ENCODE measurements around the gene ZNF644. TPM values are rescaled to one million over a fixed set of nuclear protein-coding genes. Genes with fewer than 3 reads are reported as not detected.
"Not testable (repeated sequence)": the region's sequence is repeated elsewhere in the genome, so short reads cannot be mapped to it uniquely, and the experiment has no call there.

The ZNF644 gene
- total RNA-seq, 3 donors from 2014 or later: 58.7 to 161 (median 104) TPM

DNA sequence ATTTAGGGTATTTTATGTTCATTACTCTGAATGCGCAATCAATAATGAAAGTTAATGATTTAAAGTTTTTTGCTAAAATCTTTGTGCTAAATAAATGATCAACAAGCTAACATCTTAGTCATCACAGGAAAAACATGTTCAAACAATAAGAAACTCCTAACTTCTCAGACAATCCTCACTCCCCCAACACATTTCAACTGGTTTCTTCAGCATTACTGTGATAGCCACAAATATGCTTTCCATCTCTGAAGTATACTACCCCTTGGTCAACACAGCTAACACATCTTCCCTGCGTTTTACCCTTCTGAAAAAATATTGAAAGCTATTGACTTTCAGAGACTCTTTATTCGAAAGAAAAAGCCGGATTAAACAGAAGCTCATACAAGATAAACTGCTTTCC lies 85.8 kb downstream of the ZNF644 start:
- Histone ChIP-seq H3K4me3 (no peak overlapping the region), H3K36me3 (no peaks in the 10 kb centered on the region), H3K27me3 (no peaks in the 10 kb centered on the region), H3K4me1 (peaks cover 0 to 5% of the 10 kb centered on the region in 2 donors), H3K27ac (no peak overlapping the region), H3K9me3 (no peaks in the 10 kb centered on the region)
- no peak for TF ChIP-seq POLR2A (IDR thresholded peaks at IDR 0.05)
- TF ChIP-seq POLR2AphosphoS5 (IDR thresholded peaks at IDR 0.05): no peak
- TF ChIP-seq, protein P1, sequence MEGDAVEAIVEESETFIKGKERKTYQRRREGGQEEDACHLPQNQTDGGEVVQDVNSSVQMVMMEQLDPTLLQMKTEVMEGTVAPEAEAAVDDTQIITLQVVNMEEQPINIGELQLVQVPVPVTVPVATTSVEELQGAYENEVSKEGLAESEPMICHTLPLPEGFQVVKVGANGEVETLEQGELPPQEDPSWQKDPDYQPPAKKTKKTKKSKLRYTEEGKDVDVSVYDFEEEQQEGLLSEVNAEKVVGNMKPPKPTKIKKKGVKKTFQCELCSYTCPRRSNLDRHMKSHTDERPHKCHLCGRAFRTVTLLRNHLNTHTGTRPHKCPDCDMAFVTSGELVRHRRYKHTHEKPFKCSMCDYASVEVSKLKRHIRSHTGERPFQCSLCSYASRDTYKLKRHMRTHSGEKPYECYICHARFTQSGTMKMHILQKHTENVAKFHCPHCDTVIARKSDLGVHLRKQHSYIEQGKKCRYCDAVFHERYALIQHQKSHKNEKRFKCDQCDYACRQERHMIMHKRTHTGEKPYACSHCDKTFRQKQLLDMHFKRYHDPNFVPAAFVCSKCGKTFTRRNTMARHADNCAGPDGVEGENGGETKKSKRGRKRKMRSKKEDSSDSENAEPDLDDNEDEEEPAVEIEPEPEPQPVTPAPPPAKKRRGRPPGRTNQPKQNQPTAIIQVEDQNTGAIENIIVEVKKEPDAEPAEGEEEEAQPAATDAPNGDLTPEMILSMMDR (IDR thresholded peaks at IDR 0.05): no peak
- intact Hi-C loops (cut with DNase I; ENCODE audit: low total_unique reads): no loop called here
- DNase-seq (ENCODE audit: low spot score in 2 of 2): no peak

DNA sequence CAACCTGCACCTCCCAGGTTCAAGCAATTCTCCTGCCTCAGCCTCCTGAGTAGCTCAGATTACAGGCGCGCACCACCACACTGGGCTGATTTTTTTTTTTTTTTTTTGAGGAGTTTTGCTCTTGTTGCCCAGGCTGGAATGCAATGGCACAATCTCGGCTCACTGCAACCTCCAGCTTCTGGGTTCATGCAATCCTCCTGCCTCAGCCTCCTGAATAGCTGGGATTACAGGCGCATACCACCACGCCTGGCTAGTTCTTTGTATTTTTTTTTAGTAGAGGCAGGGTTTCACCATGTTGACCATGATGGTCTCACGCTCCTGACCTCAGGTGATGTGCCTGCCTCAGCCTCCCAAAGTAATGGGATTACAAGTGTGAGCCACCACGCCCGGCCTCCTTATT lies 93.6 kb downstream of the ZNF644 start:
- H3K27ac ChIP-seq; H3K4me3 ChIP-seq; DNase-seq (ENCODE audit: low spot score in 2 of 2); H3K9me3 ChIP-seq; intact Hi-C loops (cut with DNase I; ENCODE audit: low total_unique reads); H3K36me3 ChIP-seq; H3K27me3 ChIP-seq: not testable (repeated sequence)
- H3K4me1 ChIP-seq: peaks cover 0 to 11% of the 10 kb centered on the region in 2 donors

DNA sequence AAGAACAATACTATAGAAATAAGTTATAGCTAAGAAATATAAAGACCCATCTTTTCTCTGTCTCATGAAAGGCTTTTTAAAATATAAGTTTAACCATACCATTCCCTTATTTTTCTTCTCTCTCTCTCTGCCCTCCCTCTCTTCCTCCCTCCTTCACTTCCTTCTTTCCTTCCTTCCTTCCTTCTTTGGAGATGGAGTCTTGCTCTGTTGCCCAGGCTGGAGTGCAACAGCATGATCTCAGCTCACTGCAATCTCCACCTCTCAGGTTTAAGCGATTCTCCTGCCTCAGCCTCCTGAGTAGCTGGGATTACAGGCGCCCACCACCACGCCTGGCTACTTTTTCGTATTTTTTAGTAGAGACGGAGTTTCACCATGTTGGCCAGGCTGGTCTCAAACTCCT lies 94.2 kb downstream of the ZNF644 start:
- H3K27ac ChIP-seq; H3K27me3 ChIP-seq; DNase-seq (ENCODE audit: low spot score in 2 of 2); H3K9me3 ChIP-seq; H3K36me3 ChIP-seq; intact Hi-C loops (cut with DNase I; ENCODE audit: low total_unique reads); H3K4me3 ChIP-seq: not testable (repeated sequence)
- peaks cover 0 to 11% of the 10 kb centered on the region in 2 donors for H3K4me1 ChIP-seq

DNA sequence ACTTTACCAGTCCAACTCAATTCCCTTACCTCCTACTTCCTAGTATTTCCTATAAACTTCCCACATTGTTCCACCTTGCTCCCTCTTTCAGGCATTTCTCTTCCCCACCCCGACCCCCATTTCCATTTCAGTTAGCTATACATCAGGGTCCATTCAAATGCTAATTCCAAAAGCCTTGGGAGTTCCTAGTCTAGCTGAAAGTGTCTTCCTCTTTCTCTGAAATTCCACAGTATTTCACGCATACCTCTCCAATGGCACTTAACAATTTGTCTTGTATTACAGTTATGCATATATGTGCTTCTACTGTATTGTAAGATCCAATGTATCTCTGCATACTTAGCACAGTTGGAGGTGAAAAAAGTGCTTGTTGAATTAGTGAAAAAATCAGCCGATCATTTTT lies 94.9 kb downstream of the ZNF644 start:
- intact Hi-C loops (cut with DNase I; ENCODE audit: low total_unique reads): no loop called here
- Histone ChIP-seq H3K4me1 (peaks cover 0 to 6% of the 10 kb centered on the region in 2 donors), H3K36me3 (no peaks in the 10 kb centered on the region), H3K4me3 (no peak overlapping the region), H3K27ac (no peak overlapping the region), H3K9me3 (no peaks in the 10 kb centered on the region), H3K27me3 (no peaks in the 10 kb centered on the region)
- TF ChIP-seq, protein P1 (IDR thresholded peaks at IDR 0.05): no peak
- no peak for TF ChIP-seq POLR2AphosphoS5 (IDR thresholded peaks at IDR 0.05)
- no peak for TF ChIP-seq POLR2A (IDR thresholded peaks at IDR 0.05)
- no peak for DNase-seq (ENCODE audit: low spot score in 2 of 2)

DNA sequence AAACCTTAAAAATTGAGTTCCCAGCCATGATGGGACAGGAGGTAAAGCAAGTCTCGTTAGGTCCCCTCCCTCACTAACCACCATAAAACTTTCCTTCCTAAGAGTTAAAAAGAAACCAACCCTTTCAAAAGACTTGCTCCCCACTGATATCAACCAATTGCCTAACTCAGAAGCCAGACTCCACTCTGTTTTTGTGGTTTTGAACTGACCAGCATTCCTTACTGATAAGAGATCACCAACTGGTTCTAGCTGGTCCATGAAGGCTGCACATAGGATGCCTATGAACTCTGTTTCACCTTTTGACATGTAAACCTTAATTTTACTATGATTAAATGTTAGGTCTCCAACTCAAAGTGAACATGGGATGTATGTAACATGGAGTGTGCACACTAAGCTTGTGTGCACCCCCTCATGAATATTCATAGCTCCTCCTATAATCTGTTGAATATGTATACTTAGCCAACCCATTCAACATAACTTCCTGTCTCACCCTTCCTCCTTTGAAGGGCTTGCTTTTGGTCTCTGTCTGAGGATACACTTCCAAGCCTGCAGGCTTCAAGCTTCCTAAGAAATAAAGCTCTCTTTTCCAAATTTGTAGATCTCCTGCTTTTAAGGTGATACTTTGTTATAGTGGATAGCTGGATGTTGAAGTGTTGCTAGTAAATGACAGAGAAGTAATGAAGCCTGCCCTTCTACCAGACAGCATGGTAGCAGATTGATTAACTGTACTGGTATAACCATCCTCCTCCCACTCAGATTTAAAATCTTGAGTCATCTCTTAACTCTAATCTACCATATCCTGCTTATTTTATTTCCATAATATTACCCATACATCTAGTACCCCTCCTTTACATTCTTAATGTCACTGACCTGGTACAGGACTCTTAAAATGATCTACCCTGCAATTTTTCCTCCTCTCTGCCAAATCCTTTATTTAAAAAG lies 95.6 kb downstream of the ZNF644 start:
- Histone ChIP-seq H3K27me3 (no peaks in the 10 kb centered on the region), H3K4me1 (peaks cover 0 to 6% of the 10 kb centered on the region in 2 donors)

DNA sequence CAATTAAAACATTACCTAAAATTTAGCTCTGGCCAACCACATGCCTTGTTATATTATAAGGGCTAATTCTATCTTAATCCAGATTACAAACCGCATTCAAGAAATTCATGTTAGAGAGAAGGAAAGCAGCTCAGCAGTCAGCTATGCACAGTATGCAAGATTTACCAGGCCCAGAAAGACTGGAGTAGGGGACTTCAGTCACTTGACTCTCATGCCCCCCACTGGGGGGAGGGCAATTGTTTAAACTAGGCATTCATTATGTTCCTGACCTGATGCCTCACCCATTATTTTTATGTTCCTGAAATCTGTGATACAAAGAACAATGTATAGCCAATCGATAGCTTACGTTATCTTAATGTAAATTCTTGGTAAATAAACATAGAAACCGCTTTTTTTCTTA lies 96.9 kb downstream of the ZNF644 start:
- DNase-seq (ENCODE audit: low spot score in 2 of 2): no peak
- Histone ChIP-seq H3K27ac (no peak overlapping the region), H3K4me3 (no peak overlapping the region), H3K9me3 (no peaks in the 10 kb centered on the region), H3K27me3 (no peaks in the 10 kb centered on the region), H3K4me1 (peaks cover 0 to 6% of the 10 kb centered on the region in 2 donors), H3K36me3 (no peaks in the 10 kb centered on the region)
- intact Hi-C loops (cut with DNase I; ENCODE audit: low total_unique reads): no loop called here
- TF ChIP-seq POLR2A (IDR thresholded peaks at IDR 0.05) (no peak), POLR2AphosphoS5 (IDR thresholded peaks at IDR 0.05) (no peak)
- TF ChIP-seq, protein P1 (IDR thresholded peaks at IDR 0.05): no peak

More for the DNA sequence above, 95.6 kb downstream of the ZNF644 start:
- Histone ChIP-seq H3K4me3 (no peak overlapping the region), H3K36me3 (no peaks in the 10 kb centered on the region), H3K9me3 (no peaks in the 10 kb centered on the region), H3K27ac (no peak overlapping the region)
- TF ChIP-seq, protein P1 (IDR thresholded peaks at IDR 0.05): no peak
- TF ChIP-seq POLR2A (IDR thresholded peaks at IDR 0.05) (no peak), POLR2AphosphoS5 (IDR thresholded peaks at IDR 0.05) (no peak)
- DNase-seq (ENCODE audit: low spot score in 2 of 2): no peak
- intact Hi-C loops (cut with DNase I; ENCODE audit: low total_unique reads): no loop called here

Data from breast epithelium (tissue), 4 donors.